GM18526 (cell line): ENCODE measurements around the gene SSX2B.
"Not testable (repeated sequence)": the region's sequence is repeated elsewhere in the genome, so short reads cannot be mapped to it uniquely, and the experiment has no call there.

Source experiments
- POLR2A ChIP-seq: IDR thresholded peaks from 3 replicates; pipeline ENCODE4 v1.6.1; 2011; ENCODE audit not compliant: insufficient read length; ENCODE audit errors: extremely low read depth

Gene SSX2B, protein sequence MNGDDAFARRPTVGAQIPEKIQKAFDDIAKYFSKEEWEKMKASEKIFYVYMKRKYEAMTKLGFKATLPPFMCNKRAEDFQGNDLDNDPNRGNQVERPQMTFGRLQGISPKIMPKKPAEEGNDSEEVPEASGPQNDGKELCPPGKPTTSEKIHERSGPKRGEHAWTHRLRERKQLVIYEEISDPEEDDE

DNA sequence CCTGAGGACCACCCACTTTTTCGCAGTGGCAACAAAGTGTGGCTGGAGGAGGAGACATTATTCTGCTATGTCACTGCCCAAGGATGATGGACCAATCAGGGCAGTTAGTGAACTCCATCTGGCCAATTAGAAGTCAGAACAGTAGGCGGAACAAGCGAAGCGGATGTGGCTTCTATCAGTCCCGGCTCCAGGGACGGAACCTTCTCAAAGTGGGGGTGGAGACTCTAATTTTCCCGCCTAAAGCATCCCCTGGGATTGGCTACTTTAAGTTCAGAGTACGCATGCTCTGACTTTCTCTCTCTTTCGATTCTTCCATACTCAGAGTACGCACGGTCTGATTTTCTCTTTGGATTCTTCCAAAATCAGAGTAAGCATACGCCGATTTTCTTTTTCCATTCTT lies at the start of gene SSX2B:
Gene SSX2B, plus strand, starts transcription at position 301 of the 400 bp plus-strand sequence. CDS start 1,429 bp downstream, outside the sequence.
- not testable (repeated sequence) for TF ChIP-seq POLR2A

DNA sequence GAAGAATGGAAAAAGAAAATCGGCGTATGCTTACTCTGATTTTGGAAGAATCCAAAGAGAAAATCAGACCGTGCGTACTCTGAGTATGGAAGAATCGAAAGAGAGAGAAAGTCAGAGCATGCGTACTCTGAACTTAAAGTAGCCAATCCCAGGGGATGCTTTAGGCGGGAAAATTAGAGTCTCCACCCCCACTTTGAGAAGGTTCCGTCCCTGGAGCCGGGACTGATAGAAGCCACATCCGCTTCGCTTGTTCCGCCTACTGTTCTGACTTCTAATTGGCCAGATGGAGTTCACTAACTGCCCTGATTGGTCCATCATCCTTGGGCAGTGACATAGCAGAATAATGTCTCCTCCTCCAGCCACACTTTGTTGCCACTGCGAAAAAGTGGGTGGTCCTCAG lies 44.0 kb upstream of the SSX2B start, which contains the start of gene SSX2:
Gene SSX2, minus strand, starts transcription at position 101 of the 400 bp plus-strand sequence. CDS start 1,429 bp downstream, outside the sequence.
- not testable (repeated sequence) for TF ChIP-seq POLR2A

DNA sequence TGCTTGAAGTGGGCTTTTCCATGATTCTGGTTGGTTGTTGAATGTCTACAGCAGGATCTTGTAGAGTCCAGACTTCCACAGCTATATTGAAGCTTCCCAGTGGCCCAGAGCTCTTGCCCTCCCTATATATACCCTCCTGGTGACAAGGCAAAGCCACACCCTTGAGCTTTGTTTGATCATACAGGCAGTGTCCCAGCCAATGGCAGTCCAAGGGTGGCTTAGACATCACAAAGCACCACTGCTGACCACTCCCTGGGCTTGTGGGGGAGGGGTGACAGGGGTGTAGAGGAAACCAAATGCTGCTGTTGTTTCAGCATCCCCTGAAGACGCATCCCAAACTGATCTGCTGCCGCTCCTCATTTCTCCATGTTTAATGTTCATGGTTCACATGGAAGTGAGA lies 46.3 kb downstream of the SSX2B start, which contains the start of gene SPANXN5:
Gene SPANXN5, minus strand, starts transcription at position 101 of the 400 bp plus-strand sequence. Its CDS starts 79 bp downstream, at position 22.
- TF ChIP-seq POLR2A: not testable (repeated sequence)
